Posterior cingulate gyrus (tissue), 11 donors: Measurements from ENCODE around the gene COMMD9.

Source experiments
- DNase-seq, 10 donors: peaks; one replicate each; pipeline versions ENCODE4 v3.0.0 to v3.0.0-alpha.2; 2020 to 2021; ENCODE audit warnings: mixed read lengths in 3 of 10
- intact Hi-C: fragments of 100-400 bp; cut with DNase I; formaldehyde crosslinking; loops from one replicate; pipeline ENCODE4 v1.15.1; 2023

Gene COMMD9

DNA sequence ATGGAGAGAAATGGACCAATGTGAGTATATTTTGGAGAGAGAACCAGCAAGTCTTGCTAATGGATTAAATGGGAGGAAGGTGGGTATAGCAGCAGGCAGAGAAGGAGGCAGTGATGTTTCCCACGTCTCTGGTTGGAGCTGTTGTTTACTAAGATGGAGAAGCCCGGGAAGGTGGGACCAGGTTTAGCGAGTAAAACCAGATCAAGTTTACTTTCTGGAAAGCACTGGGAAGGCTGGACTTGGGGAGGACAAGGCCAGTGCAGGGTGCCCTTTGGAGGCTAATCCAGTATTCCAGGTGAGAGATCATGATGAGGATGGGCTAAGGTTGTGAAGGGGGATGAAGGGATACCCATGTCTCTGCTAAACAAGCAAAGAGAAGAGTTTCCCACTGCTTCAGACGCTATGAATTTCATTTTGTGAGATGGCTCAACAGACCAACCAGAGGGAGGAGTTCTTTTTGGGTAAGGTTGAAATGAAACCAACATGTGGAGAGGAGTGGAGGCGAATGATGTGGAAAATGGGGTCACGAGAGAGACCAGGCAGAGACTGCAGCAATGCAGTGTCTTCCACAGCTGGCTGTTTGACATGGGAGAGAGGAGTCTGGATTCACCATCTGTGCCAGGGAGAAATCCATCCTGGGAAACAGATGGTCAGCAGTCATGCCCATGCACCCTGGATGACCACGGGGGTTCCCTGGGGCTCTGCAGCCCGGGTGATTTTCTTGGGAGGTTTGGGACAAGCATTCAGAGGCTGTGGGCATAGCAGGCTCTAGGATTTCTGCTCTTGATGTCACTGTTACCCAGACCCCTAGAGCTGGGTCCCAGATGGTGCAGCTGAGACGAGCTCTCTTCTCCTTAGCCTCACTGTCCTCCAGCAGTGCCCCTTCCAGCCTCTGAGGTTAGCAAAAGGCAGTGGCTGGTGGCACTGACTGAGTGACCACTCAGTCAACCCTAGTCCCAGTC lies 24.9 kb downstream of the COMMD9 start:
- DNase-seq = peak in 1 of 10 donors; percentile 51
- intact Hi-C loops = loop anchor here (10.0 kb wide), 2 partner anchors 109 to 779 kb away; no protein-coding TSS in a partner anchor

DNA sequence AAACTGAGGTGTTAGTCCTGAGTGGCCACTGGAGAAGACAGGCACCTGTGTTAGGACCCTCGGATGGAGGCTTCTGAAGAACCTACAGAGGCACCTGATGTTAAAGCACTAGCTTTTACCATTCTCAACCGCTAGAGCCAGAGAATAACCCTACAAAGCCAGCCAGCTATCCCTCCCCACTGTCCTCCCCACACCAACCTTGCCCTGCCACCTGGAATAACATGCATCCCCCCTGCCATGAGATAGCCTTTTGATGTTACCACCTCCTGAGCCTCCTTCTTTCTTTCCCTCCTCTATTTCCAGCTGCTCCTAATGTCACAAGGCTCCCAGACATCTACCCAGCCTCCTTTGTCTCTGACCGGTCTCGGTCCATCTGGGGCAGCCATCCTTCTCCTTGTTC lies 28.1 kb downstream of the COMMD9 start:
- intact Hi-C loops = loop anchor here (10.0 kb wide), 2 partner anchors 106 to 776 kb away; no protein-coding TSS in a partner anchor
- no peak for DNase-seq

DNA sequence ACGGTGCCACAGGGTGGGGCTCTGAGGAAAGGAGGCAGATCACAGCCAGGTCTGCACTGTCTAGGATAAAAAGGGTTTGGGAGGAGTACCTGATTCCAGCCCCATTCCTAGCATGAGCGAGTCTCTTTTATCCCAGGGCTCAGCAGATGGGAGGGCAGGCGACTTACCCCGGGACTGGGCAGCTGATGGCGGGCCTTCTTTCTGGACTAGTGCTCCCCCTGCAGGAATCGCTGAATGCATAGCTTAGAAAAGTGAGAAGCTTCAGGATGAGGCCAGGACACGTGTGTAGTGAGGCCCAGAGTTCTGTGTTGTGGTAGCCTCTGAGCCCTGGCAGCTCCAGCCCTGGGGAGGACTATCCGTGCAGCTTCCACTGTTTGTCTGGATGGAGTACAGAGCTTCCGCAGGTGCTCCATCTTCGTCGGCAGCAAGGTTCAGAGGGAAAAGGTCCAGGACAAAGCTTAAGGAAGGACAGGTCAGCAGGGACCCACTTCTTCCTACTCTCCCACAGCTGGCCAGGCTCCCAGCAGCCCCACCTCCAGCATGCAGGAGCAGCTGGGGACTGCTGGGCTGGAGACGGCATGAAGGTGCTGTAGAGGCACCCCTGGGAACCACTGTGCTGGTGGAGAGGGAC lies 30.4 kb downstream of the COMMD9 start:
- intact Hi-C loops = loop anchor here (2.0 to 5.0 kb wide), 2 partner anchors 218 to 437 kb away; no protein-coding TSS in a partner anchor
- peak; percentile 37 to 96 (median 64) for DNase-seq

DNA sequence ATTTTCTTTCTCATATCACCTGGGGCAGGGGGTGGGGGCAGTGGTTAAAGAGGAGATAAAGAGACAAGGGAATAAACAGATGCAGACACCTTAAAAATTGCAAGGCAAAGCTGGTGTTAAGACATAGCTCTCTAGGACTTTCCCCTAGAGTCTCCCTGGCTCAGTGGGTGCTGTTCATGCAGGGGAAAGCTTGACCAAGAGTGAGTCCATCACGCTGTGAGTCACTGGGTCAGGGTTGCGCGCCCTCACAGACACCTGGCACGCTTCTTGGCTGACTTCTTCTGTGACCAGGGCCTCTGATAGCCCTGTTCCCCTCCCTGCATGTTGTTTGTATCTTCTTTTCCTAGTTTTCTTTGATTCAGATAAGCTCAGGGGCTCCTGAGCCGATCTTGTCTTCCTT lies 31.9 kb downstream of the COMMD9 start:
- intact Hi-C loops = loop anchor here (5.0 kb wide), 1 partner anchor 435 kb away; no protein-coding TSS in a partner anchor
- DNase-seq = no peak

DNA sequence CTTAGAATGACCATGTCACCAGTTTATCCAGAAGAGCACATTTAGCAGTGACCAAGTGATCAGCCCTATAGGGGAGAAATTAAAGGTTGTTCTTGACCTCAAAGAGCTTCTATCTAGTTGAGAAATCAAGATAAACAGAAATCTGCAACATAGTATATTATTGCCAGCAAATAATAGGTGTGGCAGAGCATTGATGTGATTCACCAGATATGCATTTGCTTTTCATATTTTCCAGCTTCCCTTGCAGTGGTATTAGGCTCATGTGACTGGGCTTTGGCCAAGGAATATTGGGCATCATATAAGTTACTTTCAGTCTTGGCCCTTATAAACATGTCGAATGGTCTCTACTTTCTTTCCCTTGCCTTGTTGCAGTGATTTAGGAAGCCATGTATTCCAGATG lies 34.5 kb downstream of the COMMD9 start:
- intact Hi-C loops = loop anchor here (5.0 kb wide), 1 partner anchor 432 kb away; no protein-coding TSS in a partner anchor
- DNase-seq = no peak

DNA sequence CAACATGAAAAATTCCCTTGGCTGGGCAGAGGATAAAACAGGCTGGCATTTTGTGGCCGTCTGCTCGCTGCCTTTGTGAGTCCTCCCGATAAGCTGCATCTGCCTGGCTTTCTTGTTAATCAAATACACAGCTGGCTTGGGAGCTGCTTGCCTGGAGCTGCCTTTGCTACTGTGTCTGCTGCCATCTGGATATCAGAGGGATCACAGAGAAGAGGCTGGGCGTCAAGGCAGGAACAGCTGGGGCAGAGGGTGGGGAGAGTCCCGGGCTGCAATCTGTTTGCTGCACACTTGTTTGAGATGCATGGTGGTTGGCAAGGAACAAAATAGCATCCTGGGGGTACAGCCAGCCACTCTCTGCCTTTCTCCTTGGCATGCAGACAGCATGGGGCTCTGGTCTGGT lies 36.0 kb downstream of the COMMD9 start:
- DNase-seq = peak in 9 of 10 donors; percentile 25 to 94 (median 46)
- intact Hi-C loops = no loop called here

DNA sequence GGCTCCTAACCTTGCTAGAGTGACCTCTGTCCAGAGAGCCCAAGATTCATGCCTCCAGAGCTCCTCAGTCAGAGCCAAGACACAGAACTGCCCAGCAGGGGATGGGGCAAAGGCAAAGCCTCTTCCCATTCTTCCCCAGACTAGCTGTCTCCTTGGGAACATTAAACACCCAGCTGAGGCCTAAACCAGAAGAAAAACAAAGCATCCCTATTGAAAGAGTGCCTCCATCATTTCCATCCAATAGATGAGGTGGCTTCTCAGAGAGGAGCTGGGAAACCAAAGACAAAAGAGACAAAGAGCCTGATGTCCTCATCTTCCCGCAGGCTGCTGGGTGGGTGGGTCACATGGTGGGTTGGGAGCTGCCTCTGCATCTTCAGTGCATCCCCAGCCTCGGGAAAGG lies 37.4 kb downstream of the COMMD9 start:
- intact Hi-C loops = no loop called here
- DNase-seq = no peak

DNA sequence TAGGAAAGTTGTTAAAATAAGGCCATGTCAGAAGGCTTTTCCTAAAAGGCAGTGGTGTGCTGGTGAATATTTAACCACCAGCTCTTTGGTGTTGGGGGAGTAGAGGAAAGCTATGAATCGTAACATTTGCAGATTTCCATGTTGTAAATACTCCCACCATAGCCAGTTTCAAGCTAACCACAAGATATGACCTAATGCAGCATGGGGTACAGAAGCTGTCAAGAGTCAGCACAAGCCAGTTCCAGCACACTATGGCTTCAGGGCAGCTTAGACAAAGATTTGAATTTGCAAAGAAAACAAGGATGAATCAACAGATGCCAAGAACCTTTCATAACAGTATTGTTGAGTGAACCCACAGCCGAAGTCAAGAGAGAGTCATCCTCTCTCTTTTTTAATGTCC lies 40.0 kb downstream of the COMMD9 start:
- DNase-seq = no peak
- intact Hi-C loops = no loop called here

DNA sequence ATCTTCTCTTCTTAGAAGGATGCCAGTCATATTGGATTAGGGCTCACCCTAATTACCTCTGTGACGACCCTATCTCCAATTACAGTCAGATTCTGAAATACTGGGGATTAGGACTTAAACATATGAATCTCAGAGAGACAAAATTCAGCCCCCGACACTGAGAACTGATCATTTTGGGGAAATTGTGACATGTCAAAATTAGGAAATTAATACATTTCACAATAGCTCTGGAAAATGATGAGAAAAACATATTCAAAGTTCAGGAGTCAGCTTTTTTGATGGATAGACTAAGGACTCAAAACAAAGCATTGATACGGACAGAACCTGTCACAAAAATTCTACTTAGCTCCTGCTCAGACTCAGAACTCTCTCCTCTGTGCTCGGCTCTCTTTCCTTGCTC lies 40.8 kb downstream of the COMMD9 start:
- no peak for DNase-seq
- intact Hi-C loops = no loop called here

DNA sequence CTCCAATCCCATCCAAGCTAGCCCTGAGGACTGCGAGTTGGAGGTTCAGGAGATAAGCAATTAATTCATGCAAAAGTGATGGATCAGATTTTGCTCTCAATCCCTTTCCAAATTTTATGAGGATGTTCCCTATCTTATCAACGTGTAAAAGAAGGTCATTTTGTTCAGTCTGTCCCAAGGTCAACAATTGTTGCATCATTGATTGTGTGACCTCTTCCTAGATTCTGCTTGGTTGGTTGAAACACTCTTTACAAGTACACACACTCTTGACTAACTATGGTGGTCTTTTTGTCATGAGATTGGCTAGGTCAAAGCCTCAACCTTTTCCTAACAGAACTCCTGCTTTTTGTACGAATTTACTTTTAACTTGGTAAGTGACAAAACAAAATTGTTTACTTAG lies 41.7 kb downstream of the COMMD9 start:
- intact Hi-C loops = no loop called here
- DNase-seq = no peak

DNA sequence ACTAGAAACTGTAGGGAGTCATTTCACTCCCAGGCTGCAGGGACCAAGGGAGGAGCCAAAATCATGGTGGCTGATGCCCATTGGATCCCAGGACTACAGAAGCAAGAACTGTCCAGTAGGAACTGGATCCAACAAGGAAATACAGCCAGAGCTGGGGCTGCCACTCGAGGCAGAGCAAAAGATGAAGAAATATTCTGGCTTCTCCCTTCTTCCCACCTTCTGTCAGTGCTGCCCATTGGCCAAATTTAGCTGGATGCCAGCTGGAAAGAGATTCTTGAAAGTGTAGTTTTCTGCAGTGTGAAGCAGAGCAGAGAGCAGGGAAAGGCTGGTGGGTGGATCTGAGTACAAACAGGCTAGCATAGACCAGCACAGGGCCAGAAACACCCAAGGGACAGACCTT lies 45.6 kb downstream of the COMMD9 start:
- peak in 7 of 10 donors; percentile 23 to 89 (median 42) for DNase-seq
- intact Hi-C loops = no loop called here

DNA sequence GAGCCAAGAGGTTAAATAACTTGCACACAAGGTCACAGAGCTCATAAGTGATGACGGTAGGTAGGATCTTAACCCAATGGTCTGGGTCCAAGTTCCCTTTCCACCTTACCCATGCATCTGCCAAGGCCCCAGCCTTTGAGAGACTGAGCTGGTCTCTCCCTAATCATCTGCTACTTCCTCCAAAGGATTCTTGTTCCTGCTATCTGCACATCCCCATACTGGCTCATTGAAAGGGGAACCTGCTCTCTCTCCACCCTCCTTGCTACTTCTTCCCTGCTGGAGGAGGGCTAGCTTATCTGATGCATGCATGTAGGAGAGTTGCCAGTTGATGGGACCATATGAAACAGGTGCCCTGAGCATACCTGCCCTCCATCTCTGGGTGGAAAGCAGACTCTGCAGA lies 47.7 kb downstream of the COMMD9 start:
- DNase-seq = no peak
- intact Hi-C loops = no loop called here

DNA sequence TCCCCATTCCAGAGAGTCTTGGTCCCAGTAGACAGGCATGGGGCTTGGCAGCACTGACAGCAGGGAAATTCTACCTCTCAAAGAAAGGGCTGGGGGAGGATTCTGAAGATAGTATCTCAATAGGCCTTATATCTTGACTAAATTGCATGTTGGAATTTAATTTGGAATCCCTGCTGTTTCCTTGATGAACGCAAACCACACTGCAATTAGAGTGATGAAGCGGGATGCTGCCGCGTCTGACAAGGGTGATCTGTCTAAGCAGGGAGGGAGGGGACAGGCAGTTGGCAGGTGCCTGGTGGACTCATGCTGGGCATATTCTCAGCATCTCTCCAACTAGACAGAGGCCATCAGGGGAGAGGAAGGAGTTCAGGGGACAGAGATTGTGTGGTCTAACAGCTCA lies 48.4 kb downstream of the COMMD9 start:
- intact Hi-C loops = no loop called here
- DNase-seq = no peak

DNA sequence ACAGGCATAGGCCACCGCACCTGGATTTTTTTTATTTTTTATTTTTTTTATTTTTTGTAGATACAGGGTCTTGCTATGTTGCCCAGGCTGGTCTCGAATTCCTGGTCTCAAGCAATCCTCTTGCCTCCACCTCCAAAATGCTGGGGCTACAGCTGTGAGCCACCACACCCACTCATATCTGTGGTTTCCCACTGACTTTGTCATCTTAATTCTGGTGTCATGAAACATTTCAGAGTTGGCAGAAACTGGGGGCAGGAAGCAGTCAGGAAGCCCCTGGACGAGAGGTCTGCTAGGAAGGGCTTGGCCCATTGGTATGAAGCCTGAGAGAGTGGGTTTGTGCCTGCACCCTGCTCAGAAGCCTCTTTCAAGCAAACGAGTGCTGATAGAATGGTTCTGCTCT lies 49.1 kb downstream of the COMMD9 start:
- DNase-seq = no peak
- intact Hi-C loops = no loop called here

DNA sequence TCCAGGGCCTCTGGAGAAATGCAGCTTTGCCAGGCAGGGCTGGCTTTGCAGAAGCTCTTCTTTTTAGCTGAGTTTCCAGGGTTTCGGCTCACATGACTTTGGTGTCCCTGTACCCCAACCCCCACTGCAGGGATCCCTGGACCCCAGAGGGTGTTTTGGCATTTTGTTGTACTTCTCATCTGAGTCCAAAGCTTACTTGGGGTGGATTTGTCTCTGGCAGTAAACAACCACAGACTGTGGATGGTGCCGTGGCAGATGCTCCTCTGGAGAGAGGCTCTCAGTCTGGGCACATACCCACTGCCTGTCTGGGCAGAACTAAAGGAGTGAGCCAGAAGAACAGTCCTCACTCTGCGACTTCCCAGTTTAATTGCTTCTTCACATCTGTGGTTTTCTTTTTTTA lies 49.6 kb downstream of the COMMD9 start:
- intact Hi-C loops = no loop called here
- DNase-seq = peak in 6 of 10 donors; percentile 28 to 89 (median 34)

DNA sequence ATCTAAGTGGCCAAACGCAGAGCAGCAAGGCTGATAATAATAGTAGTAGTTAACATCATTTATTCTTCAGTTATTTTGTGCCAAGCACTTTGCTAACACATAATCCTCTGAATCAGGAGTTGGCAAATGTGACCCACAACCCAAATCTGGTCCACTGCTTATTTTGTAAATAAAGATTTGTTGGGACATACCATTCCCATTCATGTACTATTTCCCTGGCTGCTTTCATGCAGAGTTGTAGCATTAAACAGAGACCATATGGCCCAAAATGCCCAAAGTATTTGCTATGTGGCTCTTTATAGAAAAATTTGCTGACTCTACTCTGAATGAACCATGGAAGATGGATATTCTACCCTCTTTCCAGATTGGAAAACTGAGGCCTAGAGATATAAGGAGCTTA lies 50.3 kb downstream of the COMMD9 start:
- no peak for DNase-seq
- intact Hi-C loops = no loop called here

DNA sequence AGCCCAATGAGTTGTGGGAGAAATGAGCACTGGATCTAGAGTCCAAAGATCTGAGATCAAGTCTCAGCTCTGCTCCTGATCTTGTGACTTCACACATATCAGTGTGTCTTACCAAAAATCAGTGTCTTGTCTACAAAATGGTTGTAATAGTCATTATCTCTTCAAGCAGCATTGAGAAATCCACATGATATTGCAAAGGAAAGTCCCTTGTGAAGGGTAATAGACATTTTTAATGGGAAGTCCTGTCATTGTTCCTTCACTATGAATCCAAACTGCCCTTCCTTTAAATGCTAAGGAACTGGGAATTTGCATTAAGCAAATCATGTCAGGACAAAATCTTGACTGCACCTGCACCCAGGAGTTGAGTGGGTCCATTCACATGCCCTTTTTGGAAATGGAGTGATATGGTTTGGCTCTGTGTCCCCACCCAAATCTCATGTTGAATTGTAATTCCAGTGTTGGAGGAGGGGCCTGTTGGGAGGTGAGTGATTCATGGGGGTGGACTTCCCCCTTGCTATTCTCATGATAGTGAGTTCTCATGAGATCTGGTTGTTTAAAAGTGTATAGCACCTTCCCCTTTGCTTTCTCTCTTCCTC lies 51.1 kb downstream of the COMMD9 start:
- intact Hi-C loops = no loop called here
- no peak for DNase-seq

DNA sequence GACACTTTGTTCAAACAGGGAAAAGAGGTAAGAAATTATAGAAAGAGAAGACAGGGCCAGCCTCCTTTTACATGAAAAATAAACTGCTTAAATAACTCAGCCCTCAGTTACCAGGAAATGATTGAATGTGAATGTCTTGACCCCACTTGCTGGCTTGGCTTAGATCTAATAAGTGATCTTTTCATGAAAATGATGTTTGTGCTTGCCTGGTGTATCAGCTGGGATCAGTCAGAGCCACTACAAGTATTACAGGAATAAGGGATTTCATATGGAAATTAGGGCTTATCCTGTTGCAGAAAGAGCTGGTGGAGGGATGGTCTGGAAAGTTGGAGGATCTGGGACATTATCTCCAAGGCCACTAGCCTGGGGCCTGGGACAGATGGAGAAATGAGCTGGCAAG lies 51.8 kb downstream of the COMMD9 start:
- intact Hi-C loops = no loop called here

DNA sequence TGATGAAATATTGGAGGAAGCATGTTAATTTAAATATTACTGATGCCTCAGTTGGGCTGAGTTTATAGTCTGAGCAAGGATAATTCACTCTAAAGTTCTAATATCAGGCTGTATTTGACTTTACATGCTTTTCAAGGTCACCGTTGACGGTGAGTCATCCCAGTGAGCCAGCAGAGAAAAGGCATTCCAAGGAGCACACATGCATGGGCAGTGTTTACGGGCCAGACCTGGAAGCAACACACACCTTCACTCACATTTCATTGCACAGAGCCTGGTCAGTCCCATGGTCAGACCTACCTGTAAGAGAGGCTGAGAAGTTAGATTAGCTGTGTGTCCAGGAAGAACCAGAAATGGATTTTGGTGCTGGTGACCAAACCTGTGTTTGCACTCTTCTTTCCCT lies 53.5 kb downstream of the COMMD9 start:
- DNase-seq = no peak
- intact Hi-C loops = no loop called here

More for the DNA sequence above, 51.8 kb downstream of the COMMD9 start:
- no peak for DNase-seq

DNA sequence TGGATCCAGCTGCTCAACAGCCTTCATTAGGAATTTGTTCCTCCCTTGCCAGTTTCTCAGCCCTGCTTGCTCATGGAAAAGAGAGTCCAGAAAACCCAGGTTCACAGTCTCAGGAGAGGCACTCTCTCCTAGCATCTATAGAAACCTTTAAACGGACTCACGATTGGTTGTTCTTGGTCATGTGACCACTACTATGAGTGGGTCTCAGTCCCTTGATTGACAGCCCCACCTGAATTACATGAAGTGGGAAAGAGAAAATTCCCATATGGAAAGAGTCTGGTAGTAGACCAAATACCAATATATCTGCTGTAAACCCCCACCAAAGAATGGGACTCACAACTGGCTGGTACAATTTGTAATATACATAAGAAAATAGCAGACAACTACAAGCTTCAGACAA lies 54.4 kb downstream of the COMMD9 start:
- DNase-seq = no peak
- intact Hi-C loops = no loop called here

DNA sequence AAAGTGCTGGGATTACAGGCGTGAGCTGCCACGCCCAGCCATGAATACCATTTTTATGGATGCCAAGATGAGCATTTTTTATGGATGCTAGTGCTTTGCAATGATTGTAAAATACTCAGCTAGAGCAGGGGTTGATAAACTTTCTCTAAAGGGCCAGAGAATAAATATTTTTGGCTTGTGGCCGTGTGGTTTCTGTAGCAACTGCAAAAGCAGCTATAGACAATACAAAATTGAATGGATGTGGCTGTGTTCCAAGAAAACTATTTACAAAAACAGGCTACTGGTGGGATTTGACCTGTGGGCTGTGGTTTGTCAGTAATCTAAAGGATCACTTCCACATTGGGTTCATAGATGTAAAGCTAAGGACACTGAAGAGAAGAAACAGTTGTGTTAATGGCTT lies 56.0 kb downstream of the COMMD9 start:
- DNase-seq = no peak

More for the DNA sequence above, 56.0 kb downstream of the COMMD9 start:
- intact Hi-C loops = no loop called here
